Smooth muscle cell (in vitro differentiated cells): ENCODE measurements around the gene SLC1A2. TPM values are rescaled to one million over a fixed set of nuclear protein-coding genes. Genes with fewer than 3 reads are reported as not detected.

Experiments used
- DNase-seq: peaks from one replicate; lab custom pipeline; 2025; ENCODE audit not compliant: unreplicated experiment; lab: John Stamatoyannopoulos, UW
- H2AFZ ChIP-seq: fragments of 200-600 bp; sonication (generic); 2 replicates; pipeline ENCODE4 v1.6.0; 2016; ENCODE audit warnings: antibody characterized with exemption, low read depth, mild to moderate bottlenecking
- H3F3A ChIP-seq: fragments of 200-600 bp; sonication (generic); 2 replicates; pipeline ENCODE4 v1.6.0; 2017; ENCODE audit warnings: antibody characterized with exemption, low read depth
- H3K27ac ChIP-seq: fragments of 200-600 bp; sonication (generic); 2 replicates; pipeline ENCODE4 v1.5.1; 2016; ENCODE audit warnings: low read depth, mild to moderate bottlenecking
- H3K27me3 ChIP-seq: fragments of 200-600 bp; sonication (generic); 2 replicates; pipeline ENCODE4 v1.6.1; 2016; ENCODE audit warnings: low read depth, mild to moderate bottlenecking
- H3K36me3 ChIP-seq: fragments of 200-600 bp; sonication (generic); 2 replicates; pipeline ENCODE4 v1.5.1; 2016; ENCODE audit warnings: low read depth
- H3K4me1 ChIP-seq: fragments of 200-600 bp; sonication (generic); 2 replicates; pipeline ENCODE4 v1.5.1; 2016; ENCODE audit warnings: low read depth
- H3K4me2 ChIP-seq: fragments of 200-600 bp; sonication (generic); 2 replicates; pipeline ENCODE4 v1.6.0; 2016; ENCODE audit warnings: mild to moderate bottlenecking
- H3K4me3 ChIP-seq: fragments of 200-600 bp; sonication (generic); 2 replicates; pipeline ENCODE4 v1.5.1; 2016; ENCODE audit warnings: mild to moderate bottlenecking
- H3K79me2 ChIP-seq: fragments of 200-600 bp; sonication (generic); 2 replicates; pipeline ENCODE4 v1.6.0; 2016; ENCODE audit warnings: low read depth, mild to moderate bottlenecking
- H3K9ac ChIP-seq: fragments of 200-600 bp; sonication (generic); 2 replicates; pipeline ENCODE4 v1.6.0; 2016; ENCODE audit warnings: low read depth
- H3K9me3 ChIP-seq: fragments of 200-600 bp; sonication (generic); replicated peaks from 2 replicates; pipeline ENCODE4 v1.5.1; 2016; ENCODE audit warnings: low read depth
- H4K20me1 ChIP-seq: fragments of 200-600 bp; sonication (generic); 2 replicates; pipeline ENCODE4 v1.6.0; 2016; ENCODE audit warnings: low read depth
- WGBS: methylation state at CpG from one replicate; pipeline ENCODE4 v1.1.7; 2016; ENCODE audit warnings: low lambda C conversion rate; 5-methylcytosine and 5-hydroxymethylcytosine counted together
- polyA plus RNA-seq: library from polyadenylated mRNA; unstranded; fragments of >200 nt; fragmentation: Nextera tagmentation; extraction: Ambion mirVana; gene quantifications from 2 replicates; pipeline ENCODE4 v1.2.1, GENCODE V29; 2016
- total RNA-seq: library from RNA; depleted of rRNA; stranded (reverse); fragments of >200 nt; gene quantifications from 2 replicates; pipeline ENCODE4 v1.2.3, GENCODE V29; 2014
- TF ChIP-seq, protein P1 (sequence below): fragments of 200-600 bp; sonication (generic); IDR thresholded peaks from 2 replicates; pipeline ENCODE4 v1.5.1; 2017; ENCODE audit warnings: borderline replicate concordance, mild to moderate bottlenecking, antibody characterized with exemption; ENCODE audit not compliant: insufficient read depth, poor library complexity, severe bottlenecking

Gene SLC1A2
- total and polyA plus RNA-seq, 2 experiments from 2014 or later = 3.6 TPM; not detected in 1

GRCh38 chr11:35393098-35393497, 26.3 kb downstream of the SLC1A2 start:
- H2AFZ ChIP-seq = no peak overlapping the region
- H3K9ac ChIP-seq = no peak overlapping the region
- WGBS = 33% methylated on average over 4 of the region's 4 CpGs
- no peaks in the 10 kb centered on the region for H4K20me1 ChIP-seq
- no peaks in the 10 kb centered on the region for H3K9me3 ChIP-seq
- no peaks in the 10 kb centered on the region for H3K36me3 ChIP-seq
- no peaks in the 10 kb centered on the region for H3K79me2 ChIP-seq
- no peak for DNase-seq
- no peaks in the 10 kb centered on the region for H3F3A ChIP-seq
- H3K27me3 ChIP-seq = no peaks in the 10 kb centered on the region
- TF ChIP-seq, protein P1, sequence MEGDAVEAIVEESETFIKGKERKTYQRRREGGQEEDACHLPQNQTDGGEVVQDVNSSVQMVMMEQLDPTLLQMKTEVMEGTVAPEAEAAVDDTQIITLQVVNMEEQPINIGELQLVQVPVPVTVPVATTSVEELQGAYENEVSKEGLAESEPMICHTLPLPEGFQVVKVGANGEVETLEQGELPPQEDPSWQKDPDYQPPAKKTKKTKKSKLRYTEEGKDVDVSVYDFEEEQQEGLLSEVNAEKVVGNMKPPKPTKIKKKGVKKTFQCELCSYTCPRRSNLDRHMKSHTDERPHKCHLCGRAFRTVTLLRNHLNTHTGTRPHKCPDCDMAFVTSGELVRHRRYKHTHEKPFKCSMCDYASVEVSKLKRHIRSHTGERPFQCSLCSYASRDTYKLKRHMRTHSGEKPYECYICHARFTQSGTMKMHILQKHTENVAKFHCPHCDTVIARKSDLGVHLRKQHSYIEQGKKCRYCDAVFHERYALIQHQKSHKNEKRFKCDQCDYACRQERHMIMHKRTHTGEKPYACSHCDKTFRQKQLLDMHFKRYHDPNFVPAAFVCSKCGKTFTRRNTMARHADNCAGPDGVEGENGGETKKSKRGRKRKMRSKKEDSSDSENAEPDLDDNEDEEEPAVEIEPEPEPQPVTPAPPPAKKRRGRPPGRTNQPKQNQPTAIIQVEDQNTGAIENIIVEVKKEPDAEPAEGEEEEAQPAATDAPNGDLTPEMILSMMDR = no peak
- no peak overlapping the region for H3K27ac ChIP-seq
- H3K4me3 ChIP-seq = no peak overlapping the region
- H3K4me2 ChIP-seq = no peak overlapping the region
- peaks cover 2% of the 10 kb centered on the region for H3K4me1 ChIP-seq

GRCh38 chr11:35391922-35392688, 27.3 kb downstream of the SLC1A2 start:
- no peak overlapping the region for H3K4me3 ChIP-seq
- DNase-seq = peak; percentile 63
- no peaks in the 10 kb centered on the region for H3K36me3 ChIP-seq
- no peaks in the 10 kb centered on the region for H3K27me3 ChIP-seq
- no peak overlapping the region for H2AFZ ChIP-seq
- H3F3A ChIP-seq = no peaks in the 10 kb centered on the region
- no peaks in the 10 kb centered on the region for H3K9me3 ChIP-seq
- peak overlapping the region; percentile 63 for H3K4me2 ChIP-seq
- H3K79me2 ChIP-seq = no peaks in the 10 kb centered on the region
- 29% methylated on average over 13 of the region's 13 CpGs for WGBS
- H3K27ac ChIP-seq = no peak overlapping the region
- no peaks in the 10 kb centered on the region for H4K20me1 ChIP-seq
- peaks cover 2% of the 10 kb centered on the region for H3K4me1 ChIP-seq
- no peak overlapping the region for H3K9ac ChIP-seq
- TF ChIP-seq, protein P1 = peak; percentile 95

- DNase-seq = no peak
- H3K4me3 ChIP-seq = no peak overlapping the region
- H3K36me3 ChIP-seq = no peaks in the 10 kb centered on the region
- H2AFZ ChIP-seq = no peak overlapping the region
- no peak overlapping the region for H3K9ac ChIP-seq
- no peaks in the 10 kb centered on the region for H3K9me3 ChIP-seq
- peaks cover 2% of the 10 kb centered on the region for H3K4me1 ChIP-seq
- no peaks in the 10 kb centered on the region for H3F3A ChIP-seq
- H3K27ac ChIP-seq = no peak overlapping the region
- peak overlapping the region; percentile 13 for H3K4me2 ChIP-seq
- H4K20me1 ChIP-seq = no peaks in the 10 kb centered on the region
- no peaks in the 10 kb centered on the region for H3K27me3 ChIP-seq
- no peaks in the 10 kb centered on the region for H3K79me2 ChIP-seq
- TF ChIP-seq, protein P1 = no peak
- WGBS = 76% methylated on average over 13 of the region's 13 CpGs
These were observed 28.3 kb downstream of the SLC1A2 start for GRCh38 chr11:35390737-35391682.
